KMS-11 (cell line): ENCODE data around the gene MRNIP.

Experiments
- H2AFZ ChIP-seq: fragments of 200-600 bp; sonication (generic); 2 replicates; pipeline ENCODE4 v1.6.1; 2016; ENCODE audit warnings: antibody characterized with exemption, mixed run types, low read depth
- H3K27ac ChIP-seq: fragments of 200-600 bp; sonication (generic); 2 replicates; pipeline ENCODE4 v1.6.1; 2016; ENCODE audit warnings: mild to moderate bottlenecking, mixed run types
- H3K27me3 ChIP-seq: fragments of 200-600 bp; sonication (generic); 2 replicates; pipeline ENCODE4 v1.6.1; 2017; ENCODE audit warnings: mild to moderate bottlenecking, low read depth, mixed run types, moderate library complexity; ENCODE audit not compliant: insufficient read depth
- H3K36me3 ChIP-seq: fragments of 200-600 bp; sonication (generic); 2 replicates; pipeline ENCODE4 v1.6.1; 2017; ENCODE audit warnings: mild to moderate bottlenecking, mixed run types; ENCODE audit not compliant: insufficient read depth
- H3K4me1 ChIP-seq: fragments of 200-600 bp; sonication (generic); 2 replicates; pipeline ENCODE4 v1.6.1; 2016; ENCODE audit warnings: mild to moderate bottlenecking, low read depth, mixed run types; ENCODE audit not compliant: poor library complexity, severe bottlenecking
- H3K4me2 ChIP-seq: fragments of 200-600 bp; sonication (generic); 2 replicates; pipeline ENCODE4 v1.7.0; 2016; ENCODE audit warnings: mild to moderate bottlenecking, mixed run types
- H3K4me3 ChIP-seq: fragments of 200-600 bp; sonication (generic); IDR thresholded peaks from 2 replicates; pipeline ENCODE4 v1.6.1; 2017; ENCODE audit warnings: low read depth, low read length, mixed read lengths; ENCODE audit not compliant: insufficient read depth
- H3K79me2 ChIP-seq: fragments of 200-600 bp; sonication (generic); 2 replicates; pipeline ENCODE4 v1.6.1; 2016; ENCODE audit warnings: low read depth, mixed run types; ENCODE audit not compliant: insufficient read depth
- H3K9ac ChIP-seq: fragments of 200-600 bp; sonication (generic); 2 replicates; pipeline ENCODE4 v1.6.1; 2016; ENCODE audit warnings: mild to moderate bottlenecking, mixed run types
- H4K20me1 ChIP-seq: fragments of 200-600 bp; sonication (generic); 2 replicates; pipeline ENCODE4 v1.6.1; 2016; ENCODE audit warnings: mild to moderate bottlenecking, mixed run types; ENCODE audit not compliant: insufficient read depth
- TF ChIP-seq, protein P1 (sequence below): fragments of 200-600 bp; sonication (generic); conservative IDR thresholded peaks from 2 replicates; pipeline ENCODE4 v1.6.1; 2017; ENCODE audit warnings: low read depth, mild to moderate bottlenecking, antibody characterized with exemption, low read length, moderate library complexity, mixed read lengths

MRNIP gene

GRCh38 chr5:179870952-179871351 lies 12.3 kb upstream of the MRNIP start:
- no peak overlapping the region for H3K4me2 ChIP-seq
- H3K4me1 ChIP-seq, result no peaks in the 10 kb centered on the region
- no peak overlapping the region for H3K9ac ChIP-seq
- no peak overlapping the region for H3K4me3 ChIP-seq
- H3K79me2 ChIP-seq, result no peaks in the 10 kb centered on the region
- no peak overlapping the region for H3K27ac ChIP-seq
- no peak overlapping the region for H2AFZ ChIP-seq
- H3K36me3 ChIP-seq, result no peaks in the 10 kb centered on the region
- H4K20me1 ChIP-seq, result no peaks in the 10 kb centered on the region
- TF ChIP-seq, protein P1, sequence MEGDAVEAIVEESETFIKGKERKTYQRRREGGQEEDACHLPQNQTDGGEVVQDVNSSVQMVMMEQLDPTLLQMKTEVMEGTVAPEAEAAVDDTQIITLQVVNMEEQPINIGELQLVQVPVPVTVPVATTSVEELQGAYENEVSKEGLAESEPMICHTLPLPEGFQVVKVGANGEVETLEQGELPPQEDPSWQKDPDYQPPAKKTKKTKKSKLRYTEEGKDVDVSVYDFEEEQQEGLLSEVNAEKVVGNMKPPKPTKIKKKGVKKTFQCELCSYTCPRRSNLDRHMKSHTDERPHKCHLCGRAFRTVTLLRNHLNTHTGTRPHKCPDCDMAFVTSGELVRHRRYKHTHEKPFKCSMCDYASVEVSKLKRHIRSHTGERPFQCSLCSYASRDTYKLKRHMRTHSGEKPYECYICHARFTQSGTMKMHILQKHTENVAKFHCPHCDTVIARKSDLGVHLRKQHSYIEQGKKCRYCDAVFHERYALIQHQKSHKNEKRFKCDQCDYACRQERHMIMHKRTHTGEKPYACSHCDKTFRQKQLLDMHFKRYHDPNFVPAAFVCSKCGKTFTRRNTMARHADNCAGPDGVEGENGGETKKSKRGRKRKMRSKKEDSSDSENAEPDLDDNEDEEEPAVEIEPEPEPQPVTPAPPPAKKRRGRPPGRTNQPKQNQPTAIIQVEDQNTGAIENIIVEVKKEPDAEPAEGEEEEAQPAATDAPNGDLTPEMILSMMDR, result no peak
- no peaks in the 10 kb centered on the region for H3K27me3 ChIP-seq

DNA sequence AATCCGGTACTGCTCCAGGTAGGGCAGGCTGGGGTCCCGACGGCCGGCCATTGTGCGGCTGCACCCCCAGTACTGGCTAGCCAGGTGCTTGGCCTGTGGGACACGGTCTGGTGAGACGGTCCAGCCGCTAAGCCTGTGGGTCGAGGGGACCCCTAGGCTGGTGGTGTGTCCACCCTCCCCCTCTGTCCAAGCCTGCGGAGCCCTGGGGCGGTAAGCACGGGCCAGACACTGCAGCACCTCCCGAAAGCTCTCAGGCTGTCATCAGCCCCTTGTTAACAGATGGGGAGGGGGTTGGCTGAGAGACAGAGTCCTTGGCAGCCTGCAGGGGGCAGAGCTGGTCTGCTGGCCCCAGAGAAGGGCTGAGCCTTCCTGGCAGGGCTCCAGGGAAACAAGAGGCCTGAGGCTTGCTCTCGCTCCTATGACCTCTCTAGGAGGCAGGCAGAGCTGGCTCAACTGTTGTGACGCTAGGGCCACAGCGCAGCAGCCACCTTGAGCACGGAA lies 11.8 kb upstream of the MRNIP start:
- H3K27ac ChIP-seq, result no peak overlapping the region
- no peaks in the 10 kb centered on the region for H3K4me1 ChIP-seq
- TF ChIP-seq, protein P1, result no peak
- H3K9ac ChIP-seq, result no peak overlapping the region
- no peak overlapping the region for H3K4me2 ChIP-seq
- no peaks in the 10 kb centered on the region for H3K36me3 ChIP-seq
- no peaks in the 10 kb centered on the region for H3K27me3 ChIP-seq
- H3K79me2 ChIP-seq, result no peaks in the 10 kb centered on the region
- H4K20me1 ChIP-seq, result no peaks in the 10 kb centered on the region
- no peak overlapping the region for H2AFZ ChIP-seq
- no peak overlapping the region for H3K4me3 ChIP-seq

GRCh38 chr5:179869641-179870402 lies 11.2 kb upstream of the MRNIP start:
- no peak overlapping the region for H3K9ac ChIP-seq
- no peaks in the 10 kb centered on the region for H3K4me1 ChIP-seq
- H3K27ac ChIP-seq, result no peak overlapping the region
- no peaks in the 10 kb centered on the region for H3K36me3 ChIP-seq
- TF ChIP-seq, protein P1, result no peak
- no peak overlapping the region for H2AFZ ChIP-seq
- no peak overlapping the region for H3K4me3 ChIP-seq
- no peaks in the 10 kb centered on the region for H3K27me3 ChIP-seq
- H3K4me2 ChIP-seq, result no peak overlapping the region
- no peaks in the 10 kb centered on the region for H4K20me1 ChIP-seq
- H3K79me2 ChIP-seq, result no peaks in the 10 kb centered on the region

GRCh38 chr5:179869101-179869500 lies 10.5 kb upstream of the MRNIP start:
- no peaks in the 10 kb centered on the region for H3K36me3 ChIP-seq

More at GRCh38 chr5:179869101-179869500, 10.5 kb upstream of the MRNIP start:
- Histone ChIP-seq H4K20me1 (no peaks in the 10 kb centered on the region), H2AFZ (no peak overlapping the region), H3K4me3 (no peak overlapping the region), H3K27ac (no peak overlapping the region), H3K27me3 (no peaks in the 10 kb centered on the region), H3K9ac (no peak overlapping the region), H3K79me2 (no peaks in the 10 kb centered on the region), H3K4me2 (no peak overlapping the region), H3K4me1 (no peaks in the 10 kb centered on the region)
- TF ChIP-seq, protein P1, result no peak
